ENCODE results near the gene RBM47.
"Not testable (repeated sequence)": the region's sequence is repeated elsewhere in the genome, so short reads cannot be mapped to it uniquely, and the experiment has no call there.

Gene RBM47

GRCh38 chr4:40461062-40461461 is 168.6 kb downstream of the RBM47 start:
- 92% methylated on average over 3 of the region's 4 CpGs for WGBS
- Histone ChIP-seq H3K4me3 (ENCODE audit: low read length) (no peak overlapping the region), H3K27ac (ENCODE audit: low read depth, low read length) (no peak overlapping the region), H3K9me3 (ENCODE audit: insufficient read depth, low read depth, low read length) (no peaks in the 10 kb centered on the region), H3K27me3 (ENCODE audit: insufficient read depth, low read length) (no peaks in the 10 kb centered on the region), H3K36me3 (ENCODE audit: insufficient read depth, low read length) (peaks cover 18% of the 10 kb centered on the region), H3K4me1 (ENCODE audit: insufficient read depth, low read length) (peaks cover 15% of the 10 kb centered on the region), H3K9ac (ENCODE audit: low read depth, low read length) (no peak overlapping the region)

DNA sequence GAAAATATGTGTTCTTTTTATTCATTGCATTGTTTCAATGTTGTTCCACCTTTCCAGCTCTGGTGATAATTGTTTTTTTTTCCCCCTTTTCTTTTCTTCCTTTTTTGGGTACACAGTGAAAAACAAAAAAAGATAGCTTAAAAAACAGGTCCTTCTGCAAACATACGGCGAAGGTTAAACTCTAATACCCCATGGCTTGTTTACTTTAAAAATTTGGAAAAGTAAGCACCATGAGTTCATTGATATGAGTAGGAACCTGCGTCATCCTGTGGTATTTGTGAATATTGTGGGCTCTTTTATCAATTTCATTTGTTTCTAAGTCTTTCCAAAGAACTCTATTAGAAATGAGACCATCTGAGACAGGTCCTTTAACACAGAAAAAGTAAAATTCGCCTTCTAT is 171.0 kb downstream of the RBM47 start:
- WGBS = 100% methylated on average over 3 of the region's 4 CpGs
- Histone ChIP-seq H3K4me3 (ENCODE audit: low read length) (no peak overlapping the region), H3K27me3 (ENCODE audit: insufficient read depth, low read length) (no peaks in the 10 kb centered on the region), H3K9me3 (ENCODE audit: insufficient read depth, low read depth, low read length) (no peaks in the 10 kb centered on the region), H3K4me1 (ENCODE audit: insufficient read depth, low read length) (peaks cover 15% of the 10 kb centered on the region), H3K9ac (ENCODE audit: low read depth, low read length) (no peak overlapping the region), H3K36me3 (ENCODE audit: insufficient read depth, low read length) (peaks cover under 1% of the 10 kb centered on the region; the same call in 1 of the 2 replicates), H3K27ac (ENCODE audit: low read depth, low read length) (no peak overlapping the region)

DNA sequence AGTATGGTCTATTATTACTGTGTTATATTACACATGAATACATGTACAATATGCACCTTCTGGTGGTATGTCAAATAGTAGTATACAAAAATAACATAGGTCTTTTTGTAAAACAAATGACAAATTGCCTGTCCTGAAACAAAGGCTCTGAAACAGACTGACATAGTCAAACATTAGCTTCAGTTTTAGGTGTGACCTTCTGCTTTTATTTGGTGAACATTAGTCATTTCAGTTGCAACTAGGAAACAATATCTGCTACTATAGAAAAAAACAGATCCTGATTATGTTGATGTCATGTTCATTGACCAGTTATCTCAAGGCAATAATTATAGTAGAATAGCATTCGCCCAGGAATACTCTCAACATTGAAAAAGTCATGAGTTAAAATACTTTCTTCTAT is 171.6 kb downstream of the RBM47 start:
- Histone ChIP-seq H3K36me3 (ENCODE audit: insufficient read depth, low read length) (no peaks in the 10 kb centered on the region), H3K9me3 (ENCODE audit: insufficient read depth, low read depth, low read length) (no peaks in the 10 kb centered on the region), H3K4me3 (ENCODE audit: low read length) (no peak overlapping the region), H3K27ac (ENCODE audit: low read depth, low read length) (no peak overlapping the region), H3K9ac (ENCODE audit: low read depth, low read length) (no peak overlapping the region), H3K4me1 (ENCODE audit: insufficient read depth, low read length) (peaks cover 12% of the 10 kb centered on the region), H3K27me3 (ENCODE audit: insufficient read depth, low read length) (no peaks in the 10 kb centered on the region)
- WGBS = no CpG with 5 or more reads among the region's 1 CpG

- Histone ChIP-seq H3K9me3 (ENCODE audit: insufficient read depth, low read depth, low read length) (no peaks in the 10 kb centered on the region), H3K36me3 (ENCODE audit: insufficient read depth, low read length) (no peaks in the 10 kb centered on the region), H3K27me3 (ENCODE audit: insufficient read depth, low read length) (no peaks in the 10 kb centered on the region), H3K27ac (ENCODE audit: low read depth, low read length) (no peak overlapping the region), H3K4me3 (ENCODE audit: low read length) (no peak overlapping the region), H3K4me1 (ENCODE audit: insufficient read depth, low read length) (peaks cover 12% of the 10 kb centered on the region), H3K9ac (ENCODE audit: low read depth, low read length) (no peak overlapping the region)
- WGBS = 84% methylated on average over 5 of the region's 5 CpGs
Observed at GRCh38 chr4:40455340-40455902, 174.2 kb downstream of the RBM47 start.

GRCh38 chr4:40454816-40455215 is 174.8 kb downstream of the RBM47 start:
- peaks cover 12% of the 10 kb centered on the region for H3K4me1 ChIP-seq (ENCODE audit: insufficient read depth, low read length)
- no peaks in the 10 kb centered on the region for H3K36me3 ChIP-seq (ENCODE audit: insufficient read depth, low read length)
- 90% methylated on average over 2 of the region's 2 CpGs for WGBS
- no peaks in the 10 kb centered on the region for H3K27me3 ChIP-seq (ENCODE audit: insufficient read depth, low read length)
- H3K9ac ChIP-seq (ENCODE audit: low read depth, low read length) = no peak overlapping the region
- no peaks in the 10 kb centered on the region for H3K9me3 ChIP-seq (ENCODE audit: insufficient read depth, low read depth, low read length)
- H3K27ac ChIP-seq (ENCODE audit: low read depth, low read length) = no peak overlapping the region
- H3K4me3 ChIP-seq (ENCODE audit: low read length) = no peak overlapping the region

- H3K27me3 ChIP-seq (ENCODE audit: insufficient read depth, low read length) = no peaks in the 10 kb centered on the region
- no peak overlapping the region for H3K4me3 ChIP-seq (ENCODE audit: low read length)
- 95% methylated on average over 6 of the region's 6 CpGs for WGBS
- no peaks in the 10 kb centered on the region for H3K36me3 ChIP-seq (ENCODE audit: insufficient read depth, low read length)
- H3K9me3 ChIP-seq (ENCODE audit: insufficient read depth, low read depth, low read length) = no peaks in the 10 kb centered on the region
- H3K4me1 ChIP-seq (ENCODE audit: insufficient read depth, low read length) = peaks cover 12% of the 10 kb centered on the region
- no peak overlapping the region for H3K9ac ChIP-seq (ENCODE audit: low read depth, low read length)
- H3K27ac ChIP-seq (ENCODE audit: low read depth, low read length) = no peak overlapping the region
Observed at GRCh38 chr4:40453912-40454311, 175.8 kb downstream of the RBM47 start.

DNA sequence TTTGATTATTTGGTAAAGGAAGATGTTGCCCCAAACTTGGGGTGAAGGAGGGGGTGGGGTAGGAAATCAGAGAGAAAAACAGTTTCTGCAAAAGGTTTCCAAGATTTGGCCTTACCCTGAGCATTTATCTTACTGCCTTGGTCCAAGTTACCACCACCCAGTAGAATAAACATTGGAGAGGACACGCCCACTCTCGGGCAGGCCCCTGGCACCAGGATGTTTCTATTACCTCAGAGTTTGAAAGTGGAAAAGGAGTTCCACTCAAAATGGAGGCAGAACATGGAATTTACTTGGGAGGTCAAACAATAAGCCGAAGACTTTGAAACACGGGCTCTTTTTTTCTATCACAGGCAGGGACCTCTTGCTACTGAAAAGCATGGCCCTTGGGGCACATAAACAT is 180.8 kb downstream of the RBM47 start:
- H3K27ac ChIP-seq (ENCODE audit: low read depth, low read length) = no peak overlapping the region
- H3K36me3 ChIP-seq (ENCODE audit: insufficient read depth, low read length) = no peaks in the 10 kb centered on the region
- H3K9me3 ChIP-seq (ENCODE audit: insufficient read depth, low read depth, low read length) = no peaks in the 10 kb centered on the region
- no peaks in the 10 kb centered on the region for H3K27me3 ChIP-seq (ENCODE audit: insufficient read depth, low read length)
- WGBS = 91% methylated on average over 4 of the region's 4 CpGs
- H3K4me1 ChIP-seq (ENCODE audit: insufficient read depth, low read length) = peaks cover 12% of the 10 kb centered on the region
- H3K9ac ChIP-seq (ENCODE audit: low read depth, low read length) = no peak overlapping the region
- H3K4me3 ChIP-seq (ENCODE audit: low read length) = no peak overlapping the region

DNA sequence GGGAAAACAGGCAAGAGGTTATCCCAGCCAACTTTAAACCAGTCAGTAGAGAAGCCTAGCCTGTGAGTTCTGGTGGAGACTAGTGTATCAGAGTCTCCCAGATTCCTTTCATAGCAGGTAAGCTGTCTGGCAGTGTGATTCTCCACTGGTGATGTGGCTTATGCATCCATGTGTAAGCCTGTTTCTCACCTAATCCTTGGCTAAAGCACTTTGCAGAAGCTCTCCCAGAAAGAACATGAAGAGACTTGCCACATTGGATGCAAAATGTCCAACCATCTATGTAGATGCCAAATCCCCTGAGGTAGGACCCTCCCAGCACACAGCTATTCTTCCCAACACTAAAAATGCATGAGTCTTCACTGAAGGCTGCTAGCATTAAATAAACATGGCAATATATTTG is 182.8 kb downstream of the RBM47 start:
- Histone ChIP-seq H3K27ac (ENCODE audit: low read depth, low read length) (no peak overlapping the region), H3K9me3 (ENCODE audit: insufficient read depth, low read depth, low read length) (no peaks in the 10 kb centered on the region), H3K9ac (ENCODE audit: low read depth, low read length) (no peak overlapping the region), H3K4me1 (ENCODE audit: insufficient read depth, low read length) (peaks cover 5% of the 10 kb centered on the region), H3K36me3 (ENCODE audit: insufficient read depth, low read length) (no peaks in the 10 kb centered on the region), H3K27me3 (ENCODE audit: insufficient read depth, low read length) (no peaks in the 10 kb centered on the region), H3K4me3 (ENCODE audit: low read length) (no peak overlapping the region)

GRCh38 chr4:40446261-40446750 is 183.4 kb downstream of the RBM47 start:
- H3K27ac ChIP-seq (ENCODE audit: low read depth, low read length) = not testable (repeated sequence)

DNA sequence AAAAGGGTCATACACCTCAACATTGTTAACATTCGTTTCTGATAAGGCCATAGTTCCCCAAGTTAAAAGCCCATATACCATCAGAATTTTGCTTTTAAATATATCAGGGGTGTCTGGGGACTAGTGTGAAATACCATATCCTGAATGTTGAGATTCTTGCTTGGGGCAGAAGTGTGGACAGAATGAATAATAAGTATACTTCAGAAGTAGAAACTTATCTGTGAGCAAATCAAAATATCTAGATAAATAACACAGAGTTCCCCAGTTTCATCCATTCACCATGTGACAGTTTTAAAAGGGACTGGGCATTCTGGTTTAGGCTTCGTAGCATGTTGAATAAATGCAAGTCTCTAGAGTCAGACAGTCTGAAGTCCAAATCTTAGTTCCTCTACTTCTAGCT is 184.0 kb downstream of the RBM47 start:
- WGBS = 96% methylated on average over 1 of the region's 2 CpGs
- H3K27ac ChIP-seq (ENCODE audit: low read depth, low read length) = no peak overlapping the region

More at GRCh38 chr4:40446261-40446750, 183.4 kb downstream of the RBM47 start:
- WGBS = 94% methylated on average over 2 of the region's 2 CpGs
- H3K36me3 ChIP-seq (ENCODE audit: insufficient read depth, low read length); H3K27me3 ChIP-seq (ENCODE audit: insufficient read depth, low read length); H3K4me3 ChIP-seq (ENCODE audit: low read length); H3K9me3 ChIP-seq (ENCODE audit: insufficient read depth, low read depth, low read length); H3K4me1 ChIP-seq (ENCODE audit: insufficient read depth, low read length); H3K9ac ChIP-seq (ENCODE audit: low read depth, low read length): not testable (repeated sequence)

GRCh38 chr4:40441430-40441829 is 188.2 kb downstream of the RBM47 start:
- no peak overlapping the region for H3K9ac ChIP-seq (ENCODE audit: low read depth, low read length)
- H3K9me3 ChIP-seq (ENCODE audit: insufficient read depth, low read depth, low read length) = no peaks in the 10 kb centered on the region
- H3K27me3 ChIP-seq (ENCODE audit: insufficient read depth, low read length) = no peaks in the 10 kb centered on the region
- H3K36me3 ChIP-seq (ENCODE audit: insufficient read depth, low read length) = peaks cover 19% of the 10 kb centered on the region
- no peak overlapping the region for H3K27ac ChIP-seq (ENCODE audit: low read depth, low read length)
- WGBS = 98% methylated on average over 1 of the region's 1 CpG
- no peak overlapping the region for H3K4me3 ChIP-seq (ENCODE audit: low read length)
- H3K4me1 ChIP-seq (ENCODE audit: insufficient read depth, low read length) = no peaks in the 10 kb centered on the region

More for the DNA sequence above, 184.0 kb downstream of the RBM47 start:
- no peaks in the 10 kb centered on the region for H3K36me3 ChIP-seq (ENCODE audit: insufficient read depth, low read length)
- H3K4me1 ChIP-seq (ENCODE audit: insufficient read depth, low read length) = no peaks in the 10 kb centered on the region
- no peak overlapping the region for H3K4me3 ChIP-seq (ENCODE audit: low read length)
- H3K9me3 ChIP-seq (ENCODE audit: insufficient read depth, low read depth, low read length) = no peaks in the 10 kb centered on the region
- no peak overlapping the region for H3K9ac ChIP-seq (ENCODE audit: low read depth, low read length)
- H3K27me3 ChIP-seq (ENCODE audit: insufficient read depth, low read length) = no peaks in the 10 kb centered on the region

DNA sequence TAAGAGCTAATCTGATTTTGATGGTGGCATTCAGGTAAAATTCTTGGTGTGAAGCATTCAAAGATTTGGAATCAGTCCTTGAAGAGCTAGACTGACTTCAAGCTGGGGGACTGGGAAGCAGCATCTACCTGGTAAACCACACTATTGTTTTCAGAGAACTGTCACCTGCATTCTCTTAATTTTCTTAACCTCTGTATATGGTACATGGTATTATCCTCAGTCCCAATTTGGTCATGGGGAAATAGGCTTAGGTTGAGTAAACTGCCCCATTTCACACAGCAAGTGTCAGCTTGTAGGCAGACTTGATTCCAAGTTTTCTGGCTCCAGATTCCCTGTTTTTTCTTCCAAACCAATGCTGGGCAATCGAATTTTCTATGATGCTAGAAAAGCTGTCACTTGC is 190.1 kb downstream of the RBM47 start:
- H3K9me3 ChIP-seq (ENCODE audit: insufficient read depth, low read depth, low read length) = no peaks in the 10 kb centered on the region
- WGBS = 88% methylated on average over 1 of the region's 1 CpG
- H3K27ac ChIP-seq (ENCODE audit: low read depth, low read length) = no peak overlapping the region

More for the DNA sequence above, 190.1 kb downstream of the RBM47 start:
- H3K4me1 ChIP-seq (ENCODE audit: insufficient read depth, low read length) = peaks cover 4% of the 10 kb centered on the region
- no peak overlapping the region for H3K4me3 ChIP-seq (ENCODE audit: low read length)
- H3K27me3 ChIP-seq (ENCODE audit: insufficient read depth, low read length) = no peaks in the 10 kb centered on the region
- H3K9ac ChIP-seq (ENCODE audit: low read depth, low read length) = no peak overlapping the region
- peaks cover 25% of the 10 kb centered on the region for H3K36me3 ChIP-seq (ENCODE audit: insufficient read depth, low read length)
